Kidney (tissue), 14 donors: Measurements from ENCODE around the gene CDRT4. TPM values are rescaled to one million over a fixed set of nuclear protein-coding genes. Genes with fewer than 3 reads are reported as not detected.

Source experiments
- DNase-seq, 5 donors: peaks; one replicate each; pipeline ENCODE4 v3.0.0-alpha.2; 2013 to 2020
- FAIRE-seq: peaks from 2 replicates; lab custom pipeline; 2012; peaks lifted over from hg19 to GRCh38; lab: Jason Lieb, UNC
- H3K27ac ChIP-seq, 2 donors: one replicate each; pipeline ENCODE4 v1.7.0; 2013; ENCODE audit warnings: low read depth in 2 of 2, low read length in 2 of 2, inconsistent platforms in 1 of 2
- H3K27me3 ChIP-seq: one replicate; pipeline ENCODE4 v1.7.1; 2013; ENCODE audit warnings: low read length, inconsistent platforms; ENCODE audit not compliant: control insufficient read depth, insufficient read depth
- H3K36me3 ChIP-seq, 3 donors: one replicate each; pipeline versions ENCODE4 v1.7.0 to v1.7.1; 2013; ENCODE audit warnings: low read length in 3 of 3, control low read depth in 1 of 3, inconsistent platforms in 1 of 3; ENCODE audit not compliant: insufficient read depth in 3 of 3, control insufficient read depth in 2 of 3
- H3K4me1 ChIP-seq, 3 donors: one replicate each; pipeline versions ENCODE4 v1.7.0 to v1.7.1; 2013; ENCODE audit warnings: low read length in 3 of 3, inconsistent platforms in 1 of 3, low read depth in 1 of 3; ENCODE audit not compliant: control insufficient read depth in 2 of 3, insufficient read depth in 2 of 3
- H3K4me3 ChIP-seq, 3 donors: one replicate each; pipeline versions ENCODE4 v1.7.0 to v1.8.1; 2013; ENCODE audit warnings: low read length in 3 of 3, control low read depth in 1 of 3, inconsistent platforms in 1 of 3
- H3K9ac ChIP-seq, 3 donors: one replicate each; pipeline versions ENCODE4 v1.7.0 to v1.7.1; 2013; ENCODE audit warnings: low read length in 3 of 3, control low read depth in 1 of 3, inconsistent platforms in 1 of 3
- H3K9me3 ChIP-seq, 3 donors: one replicate each; pipeline versions ENCODE4 v1.7.0 to v1.7.1; 2013; ENCODE audit warnings: low read length in 3 of 3, control low read depth in 1 of 3, inconsistent platforms in 1 of 3; ENCODE audit not compliant: control insufficient read depth in 2 of 3, insufficient read depth in 1 of 3
- intact Hi-C: fragments of 100-400 bp; cut with DNase I; formaldehyde crosslinking; loops from one replicate; pipeline ENCODE4 v1.11.1; 2022
- polyA plus RNA-seq: library from polyadenylated mRNA; stranded (reverse); fragments of 350-450 nt; fragmentation: Illumina TruSeq; extraction: RNeasy Lipid Tissue Mini Kit (QIAGEN cat#74804); gene quantifications from one replicate; pipeline ENCODE4 v1.2.3, GENCODE V29; 2014; ENCODE audit warnings: low read depth, low replicate concordance; ENCODE audit not compliant: insufficient read depth
- total RNA-seq: library from RNA; stranded (reverse); fragmentation: NEBNext Ultra II Directional; extraction: Animal tissue kit (Norgen Biotek cat#: 25700); gene quantifications from one replicate; pipeline ENCODE4 v1.2.1, GENCODE V29; 2021
- TF ChIP-seq, protein P1 (sequence below): IDR thresholded peaks from 3 replicates; pipeline ENCODE4 v1.5.1; 2012; ENCODE audit warnings: mild to moderate bottlenecking, moderate library complexity, borderline replicate concordance; ENCODE audit not compliant: insufficient read depth; ENCODE audit errors: extremely low read depth
- donor health status: control.
- donor health status: control.
- donor health status: control.
- donor health status: control.
- donor health status: control.
- donor health status: DM: yes; HTN: yes; CAD: no.
- donor health status: Normal renal cell carcinoma (clear cell type).

CDRT4 gene
- total and polyA plus RNA-seq, 2 donors from 2014 or later, result 4.6 to 8.0 TPM

DNA sequence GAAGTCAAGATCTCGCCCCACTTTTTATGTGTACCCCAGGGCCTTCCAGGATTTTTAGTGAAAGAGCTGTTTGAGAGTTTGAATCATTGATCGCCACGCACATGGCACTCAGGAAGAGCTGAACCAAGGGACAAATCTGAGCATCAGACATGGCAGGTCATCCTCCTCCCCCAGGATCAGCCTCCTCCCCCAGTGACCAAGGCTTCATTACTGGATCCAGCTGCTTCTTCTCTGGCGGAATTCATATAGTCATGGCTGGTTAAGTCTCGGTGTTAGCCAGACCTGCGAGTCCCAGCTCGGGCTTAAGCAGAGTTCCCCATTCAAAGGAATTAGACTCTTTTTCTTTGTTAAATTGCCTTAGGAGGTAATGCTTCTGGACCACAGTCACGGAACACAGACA, 32.5 kb downstream of the CDRT4 start:
- Histone ChIP-seq H3K9ac (no peak overlapping the region), H3K9me3 (no peaks in the 10 kb centered on the region)
- FAIRE-seq, result no peak

DNA sequence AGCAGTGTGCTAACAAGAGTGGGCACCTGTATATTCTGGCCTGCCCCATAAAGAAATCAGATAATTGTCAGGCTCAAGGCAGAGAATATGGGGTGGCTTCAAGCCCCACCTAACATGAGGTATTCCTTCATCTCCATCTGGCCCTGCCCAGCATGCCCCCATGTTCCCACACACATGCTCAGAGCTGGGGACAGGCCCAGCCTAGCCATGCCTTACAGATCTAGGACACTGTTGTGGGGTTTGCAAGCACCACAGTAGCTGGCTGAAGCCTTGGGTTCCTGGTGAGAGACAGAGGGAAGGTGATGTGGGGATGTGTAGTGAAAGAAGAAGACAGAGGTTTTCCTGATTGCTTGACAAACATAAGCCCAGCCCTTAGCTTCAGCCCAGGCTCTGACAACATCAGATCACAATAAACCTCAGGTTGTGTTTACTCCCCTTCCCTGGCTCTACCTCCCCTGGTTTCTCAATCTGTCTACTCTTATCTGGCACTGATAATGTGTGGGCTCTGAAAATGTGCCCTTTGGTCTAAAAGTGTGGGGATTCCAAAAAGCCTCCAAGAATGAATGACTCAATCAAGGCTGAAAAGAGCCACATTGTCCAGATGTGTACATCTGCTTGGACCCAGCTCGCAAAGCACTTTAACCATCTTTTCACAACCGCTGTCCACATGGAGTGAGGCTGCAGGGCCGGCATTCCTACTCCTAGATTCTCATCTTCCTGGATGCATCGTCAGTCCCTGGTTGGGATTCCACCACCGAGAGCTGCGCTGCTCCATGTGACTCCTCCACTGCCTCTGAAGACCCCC, 34.4 kb downstream of the CDRT4 start:
- Histone ChIP-seq H3K36me3 (peaks cover 0 to 5% (median 0%) of the 10 kb centered on the region in 3 donors), H3K27ac (no peak overlapping the region), H3K9me3 (no peaks in the 10 kb centered on the region), H3K9ac (no peak overlapping the region), H3K4me3 (no peak overlapping the region), H3K4me1 (peaks cover 0 to 28% (median 12%) of the 10 kb centered on the region in 3 donors), H3K27me3 (no peaks in the 10 kb centered on the region)
- TF ChIP-seq, protein P1, sequence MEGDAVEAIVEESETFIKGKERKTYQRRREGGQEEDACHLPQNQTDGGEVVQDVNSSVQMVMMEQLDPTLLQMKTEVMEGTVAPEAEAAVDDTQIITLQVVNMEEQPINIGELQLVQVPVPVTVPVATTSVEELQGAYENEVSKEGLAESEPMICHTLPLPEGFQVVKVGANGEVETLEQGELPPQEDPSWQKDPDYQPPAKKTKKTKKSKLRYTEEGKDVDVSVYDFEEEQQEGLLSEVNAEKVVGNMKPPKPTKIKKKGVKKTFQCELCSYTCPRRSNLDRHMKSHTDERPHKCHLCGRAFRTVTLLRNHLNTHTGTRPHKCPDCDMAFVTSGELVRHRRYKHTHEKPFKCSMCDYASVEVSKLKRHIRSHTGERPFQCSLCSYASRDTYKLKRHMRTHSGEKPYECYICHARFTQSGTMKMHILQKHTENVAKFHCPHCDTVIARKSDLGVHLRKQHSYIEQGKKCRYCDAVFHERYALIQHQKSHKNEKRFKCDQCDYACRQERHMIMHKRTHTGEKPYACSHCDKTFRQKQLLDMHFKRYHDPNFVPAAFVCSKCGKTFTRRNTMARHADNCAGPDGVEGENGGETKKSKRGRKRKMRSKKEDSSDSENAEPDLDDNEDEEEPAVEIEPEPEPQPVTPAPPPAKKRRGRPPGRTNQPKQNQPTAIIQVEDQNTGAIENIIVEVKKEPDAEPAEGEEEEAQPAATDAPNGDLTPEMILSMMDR, result no peak
- intact Hi-C loops, result no loop called here
- DNase-seq (peak in 1 of 5 donors; percentile 62), FAIRE-seq (no peak)

More for the DNA sequence above, 32.5 kb downstream of the CDRT4 start:
- H3K4me3 ChIP-seq, result no peak overlapping the region
- intact Hi-C loops, result no loop called here
- H3K27ac ChIP-seq, result peak overlapping the region; percentile 56 to 63
- TF ChIP-seq, protein P1, result no peak
- DNase-seq, result no peak
- peaks cover 0 to 29% (median 13%) of the 10 kb centered on the region in 3 donors for H3K4me1 ChIP-seq
- H3K36me3 ChIP-seq, result peaks cover 0 to 5% (median 0%) of the 10 kb centered on the region in 3 donors
- no peaks in the 10 kb centered on the region for H3K27me3 ChIP-seq

DNA sequence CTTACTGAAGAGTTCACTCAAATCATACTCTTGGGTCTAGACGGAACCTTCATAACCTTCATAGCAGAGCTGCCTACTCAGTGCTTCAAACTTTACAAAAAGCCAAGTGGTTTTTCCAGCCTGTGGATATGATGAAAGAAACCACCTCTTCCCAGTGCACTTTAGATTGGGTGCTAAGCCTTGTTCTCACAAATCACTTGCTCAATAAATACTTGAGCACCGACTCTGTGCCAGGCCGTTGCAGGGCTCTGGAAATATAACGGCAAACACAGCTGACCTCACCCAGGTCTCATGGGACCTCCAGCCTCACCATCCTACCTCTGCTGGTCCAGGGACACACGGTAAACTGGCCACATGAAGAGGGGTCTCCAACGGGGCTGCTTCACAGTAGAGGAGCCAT, 35.7 kb downstream of the CDRT4 start:
- no peaks in the 10 kb centered on the region for H3K9me3 ChIP-seq
- no peaks in the 10 kb centered on the region for H3K36me3 ChIP-seq
- H3K27me3 ChIP-seq, result no peaks in the 10 kb centered on the region
- intact Hi-C loops, result no loop called here
- H3K4me3 ChIP-seq, result no peak overlapping the region
- no peak overlapping the region for H3K9ac ChIP-seq
- H3K4me1 ChIP-seq, result peaks cover 0 to 24% (median 5%) of the 10 kb centered on the region in 3 donors
- no peak overlapping the region for H3K27ac ChIP-seq
- DNase-seq (no peak), FAIRE-seq (no peak)
- TF ChIP-seq, protein P1, result no peak
